ENCODE data around the gene ZNF622.
"Not testable (repeated sequence)": the region's sequence is repeated elsewhere in the genome, so short reads cannot be mapped to it uniquely, and the experiment has no call there.

The ZNF622 gene

GRCh38 chr5:16480821-16481538, 15.4 kb upstream of the ZNF622 start:
- DNase-seq (ENCODE audit: low read depth in 1 of 2, low spot score in 1 of 2) = no peak

DNA sequence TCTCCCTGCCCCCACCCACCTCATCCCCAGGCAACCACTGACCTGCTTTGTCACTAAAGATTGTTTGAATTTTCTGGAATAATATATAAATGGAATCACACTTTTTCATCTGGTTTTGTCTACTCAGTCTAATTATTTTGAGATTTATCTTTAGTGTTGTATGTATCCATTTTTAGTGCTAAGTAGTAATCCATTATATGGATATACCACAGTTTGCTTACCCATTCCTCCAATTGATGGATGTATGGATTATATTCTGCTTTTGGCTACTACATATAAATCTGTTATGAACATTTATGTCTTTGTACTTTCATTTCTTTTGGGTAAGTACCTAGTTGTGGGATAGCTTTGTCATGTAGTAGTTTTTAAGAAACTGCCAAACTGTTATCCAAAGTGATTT, 14.5 kb upstream of the ZNF622 start:
- no peak for DNase-seq (ENCODE audit: low read depth in 1 of 2, low spot score in 1 of 2)

- no peak for DNase-seq (ENCODE audit: low read depth in 1 of 2, low spot score in 1 of 2)
Observed at GRCh38 chr5:16477541-16477940, 11.9 kb upstream of the ZNF622 start.

- DNase-seq (ENCODE audit: low read depth in 1 of 2, low spot score in 1 of 2) = not testable (repeated sequence)
Observed at GRCh38 chr5:16476417-16476816, 10.8 kb upstream of the ZNF622 start.

DNA sequence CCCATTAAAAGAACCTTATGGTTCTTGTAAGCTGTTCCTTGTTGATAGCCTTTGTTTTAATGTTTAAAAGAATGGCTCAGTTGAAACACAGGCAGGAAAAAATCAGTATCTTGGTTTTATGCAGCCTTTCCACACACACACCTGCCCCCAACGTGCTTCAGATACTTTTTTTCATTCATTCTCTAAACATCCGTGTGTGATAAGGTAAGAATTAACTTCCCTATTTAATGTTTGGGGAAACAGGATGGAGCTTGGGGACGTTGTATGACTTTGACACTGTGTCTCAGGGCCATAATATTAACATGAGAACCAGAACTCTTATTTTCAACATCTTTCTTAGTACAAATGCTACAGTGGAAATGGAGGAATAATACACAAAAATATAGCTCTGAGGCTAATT, 5.8 kb upstream of the ZNF622 start:
- no peak for DNase-seq (ENCODE audit: low read depth in 1 of 2, low spot score in 1 of 2)

GRCh38 chr5:16467363-16468219, 2.0 kb upstream of the ZNF622 start:
- no peak for DNase-seq (ENCODE audit: low read depth in 1 of 2, low spot score in 1 of 2)

DNA sequence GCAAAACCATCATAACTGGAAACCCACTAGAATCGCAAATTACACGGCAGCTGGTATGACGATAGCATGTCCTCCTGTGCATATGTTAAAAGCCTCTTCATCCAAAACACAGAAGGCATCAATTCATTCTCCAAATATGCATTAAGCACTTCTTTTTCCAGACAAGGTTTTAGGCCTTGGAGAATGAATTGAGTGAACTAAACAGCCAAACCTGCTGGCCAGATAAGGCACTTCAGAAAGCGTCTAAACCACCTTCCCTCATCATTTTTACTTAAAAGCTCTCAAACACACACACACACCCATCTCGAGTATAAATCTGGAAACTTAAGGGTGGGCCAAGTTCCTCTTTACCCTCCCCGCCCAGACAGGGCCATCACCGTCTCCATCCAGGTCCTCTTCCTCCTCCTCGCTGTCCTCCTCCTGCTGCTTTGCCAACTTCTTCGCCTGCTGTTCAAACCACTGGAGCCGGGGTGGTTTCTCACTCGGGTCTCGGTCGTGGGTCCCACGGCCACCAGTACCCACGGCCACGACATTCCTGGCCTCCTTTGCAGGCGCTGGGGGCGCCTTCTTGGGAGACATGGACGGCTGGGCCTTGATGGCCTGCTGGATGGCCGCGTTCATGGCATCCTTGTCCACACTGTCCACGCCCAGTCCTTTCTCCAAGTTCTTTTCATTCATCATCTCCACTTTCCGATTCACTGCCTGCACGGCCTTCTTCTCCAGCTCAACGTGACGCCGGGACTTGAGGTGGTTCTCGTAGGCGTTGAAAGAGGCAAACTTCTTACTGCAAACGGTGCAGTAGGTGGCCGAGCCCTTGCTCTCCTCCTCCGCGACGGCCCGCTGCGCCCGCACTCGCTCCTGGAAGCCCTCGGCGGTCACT, 696 bp downstream of the ZNF622 start:
- no peak for DNase-seq (ENCODE audit: low read depth in 1 of 2, low spot score in 1 of 2)

GRCh38 chr5:16464231-16464630, 1.4 kb downstream of the ZNF622 start:
- no peak for DNase-seq (ENCODE audit: low read depth in 1 of 2, low spot score in 1 of 2)

DNA sequence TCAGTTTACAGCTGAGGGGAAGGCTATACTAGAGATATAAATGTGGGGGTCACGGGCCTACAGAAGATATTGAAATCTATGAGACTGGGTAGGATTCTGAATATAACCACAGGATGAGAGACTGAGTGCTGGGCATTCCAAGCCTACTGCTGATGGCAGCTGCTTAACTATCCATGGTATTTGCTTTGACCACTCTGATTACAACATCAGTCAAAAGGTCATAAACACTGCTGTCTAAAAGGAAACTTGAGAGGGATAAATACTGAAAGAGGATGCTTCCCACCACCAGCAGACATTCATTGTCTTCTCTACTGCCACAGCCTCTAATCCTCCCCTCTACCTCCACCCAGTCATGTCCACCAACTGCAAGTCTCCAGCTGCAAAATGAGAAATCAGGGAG, 3.8 kb downstream of the ZNF622 start:
- no peak for DNase-seq (ENCODE audit: low read depth in 1 of 2, low spot score in 1 of 2)

DNA sequence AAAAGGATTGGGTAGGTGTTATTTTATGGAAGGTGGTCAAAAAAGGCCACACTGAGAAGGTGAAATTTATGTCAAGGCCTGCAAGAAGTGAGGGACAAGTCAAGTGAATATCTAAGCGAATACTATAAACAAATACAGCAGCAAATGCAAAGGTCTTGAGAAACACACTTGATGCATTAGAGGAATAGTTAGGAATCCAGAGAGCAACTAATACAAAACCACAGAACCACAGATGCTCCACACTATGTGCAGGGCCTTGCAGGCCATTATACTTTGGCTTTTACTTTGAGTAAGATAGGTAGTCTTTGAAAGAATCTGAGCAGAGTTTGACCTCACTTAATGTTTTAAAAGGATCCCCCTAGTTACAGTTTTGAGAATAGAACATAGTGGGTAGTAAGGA, 4.6 kb downstream of the ZNF622 start:
- no peak for DNase-seq (ENCODE audit: low read depth in 1 of 2, low spot score in 1 of 2)

DNA sequence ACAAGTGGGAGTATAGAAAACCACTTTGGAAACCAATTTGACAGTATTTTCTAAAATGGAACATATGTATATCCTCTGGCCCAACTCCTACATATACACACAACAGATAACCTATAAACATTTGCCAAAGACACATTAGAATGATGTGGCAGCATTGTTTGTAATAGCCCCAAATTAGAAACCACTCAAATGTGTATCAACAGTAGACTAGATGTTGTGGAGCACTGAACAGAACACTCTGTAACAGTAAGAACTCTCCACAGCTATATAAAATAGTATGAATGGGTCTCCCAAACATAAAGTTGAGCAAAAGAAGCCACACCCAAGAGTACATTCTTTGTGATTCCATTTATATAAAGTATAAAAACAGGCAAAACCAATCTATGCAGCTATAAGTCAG, 6.1 kb downstream of the ZNF622 start:
- DNase-seq (ENCODE audit: low read depth in 1 of 2, low spot score in 1 of 2) = no peak

DNA sequence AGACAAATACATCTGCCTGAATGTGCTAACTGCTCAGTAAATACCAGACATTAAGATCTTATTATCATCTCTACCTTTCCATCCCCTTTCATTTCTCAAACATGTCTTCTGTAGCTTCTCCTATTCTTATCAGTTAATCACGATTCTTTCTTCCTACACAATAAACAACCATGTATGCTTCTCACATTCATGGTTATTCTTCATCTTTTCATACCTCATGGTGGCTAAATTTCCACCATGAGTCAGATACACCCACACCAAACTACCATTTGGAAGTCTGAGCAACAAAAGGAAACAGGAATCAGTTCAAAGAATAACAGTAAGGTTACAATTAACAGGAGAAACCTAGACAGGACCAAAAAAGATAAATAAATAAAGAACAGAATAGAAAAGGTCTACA, 7.7 kb downstream of the ZNF622 start:
- no peak for DNase-seq (ENCODE audit: low read depth in 1 of 2, low spot score in 1 of 2)

DNA sequence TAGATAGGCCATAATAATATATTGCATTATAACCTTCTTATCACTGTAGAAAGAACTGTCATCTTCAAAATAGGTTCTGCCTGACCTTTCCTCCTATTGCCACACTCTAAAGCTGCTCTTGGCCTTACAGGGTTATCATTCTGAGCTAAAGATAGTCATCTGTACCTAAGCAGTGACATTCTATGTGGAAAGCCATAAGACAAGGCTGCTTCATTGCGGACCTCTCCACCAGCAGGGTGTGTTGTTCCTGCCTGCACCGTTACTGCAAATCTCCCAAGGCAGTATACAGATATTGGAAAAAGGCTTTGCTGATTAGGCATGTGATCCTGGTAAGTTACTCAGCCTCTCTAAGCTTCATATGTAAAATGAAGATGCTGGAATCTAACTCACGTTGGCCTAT, 8.1 kb downstream of the ZNF622 start:
- DNase-seq (ENCODE audit: low read depth in 1 of 2, low spot score in 1 of 2) = no peak

DNA sequence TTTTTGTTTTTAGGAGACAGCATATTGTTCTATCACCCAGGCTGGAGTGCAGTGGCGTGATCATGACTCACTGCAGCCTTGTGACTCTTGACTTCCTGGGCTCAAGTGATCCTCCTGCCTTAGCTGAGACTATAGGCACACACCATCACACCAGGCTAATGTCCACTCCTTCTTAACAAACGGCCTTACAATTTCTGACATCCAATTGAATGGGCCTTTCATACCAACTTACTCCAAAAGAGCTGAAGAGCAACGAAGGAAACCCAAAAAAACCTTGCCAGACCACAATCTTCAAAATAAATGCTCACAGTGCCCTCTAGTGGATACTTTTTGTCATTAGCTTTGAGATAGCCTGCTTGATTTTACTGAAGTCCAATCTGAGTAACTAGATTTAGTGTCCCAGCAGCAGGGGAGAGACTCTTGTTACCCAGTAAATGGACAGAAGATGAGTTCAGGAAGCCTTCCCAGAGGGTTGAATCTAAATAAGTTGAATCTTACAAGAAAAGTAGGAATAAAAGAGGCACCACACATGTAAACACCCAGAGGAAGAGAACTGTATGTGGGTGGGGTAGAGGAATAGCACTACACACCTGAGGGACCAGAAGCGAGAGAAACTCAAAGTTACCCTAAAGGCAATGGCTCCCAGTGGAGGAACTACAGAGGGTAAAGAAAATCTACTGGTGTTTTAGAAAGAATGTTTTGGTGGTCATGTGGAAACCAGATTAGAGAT, 9.3 kb downstream of the ZNF622 start:
- no peak for DNase-seq (ENCODE audit: low read depth in 1 of 2, low spot score in 1 of 2)

- DNase-seq (ENCODE audit: low read depth in 1 of 2, low spot score in 1 of 2) = no peak
Observed at GRCh38 chr5:16455668-16456067, 9.9 kb downstream of the ZNF622 start.

GRCh38 chr5:16454686-16455085, 10.9 kb downstream of the ZNF622 start:
- DNase-seq (ENCODE audit: low read depth in 1 of 2, low spot score in 1 of 2) = no peak

DNA sequence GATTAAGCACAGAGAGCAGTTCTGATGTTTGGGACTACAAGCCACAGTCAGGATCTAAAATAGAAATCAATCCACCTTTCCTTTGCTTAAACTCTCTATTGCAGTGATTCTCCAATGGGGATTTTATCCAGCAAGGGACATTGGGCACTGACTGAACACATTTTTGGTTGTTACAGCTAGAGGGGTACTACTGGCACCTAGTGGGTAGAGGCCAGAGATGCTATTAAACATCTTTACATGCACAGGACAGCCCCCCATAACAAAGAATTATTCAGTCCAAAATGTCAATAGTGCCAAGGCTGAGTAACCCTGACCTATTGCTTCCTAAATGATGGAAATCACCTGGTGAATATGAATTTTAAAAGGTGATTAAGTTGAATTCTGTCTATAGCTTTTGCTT, 12.0 kb downstream of the ZNF622 start:
- DNase-seq (ENCODE audit: low read depth in 1 of 2, low spot score in 1 of 2) = no peak

- DNase-seq (ENCODE audit: low read depth in 1 of 2, low spot score in 1 of 2) = no peak
Observed at GRCh38 chr5:16450163-16450562, 15.4 kb downstream of the ZNF622 start.

DNA sequence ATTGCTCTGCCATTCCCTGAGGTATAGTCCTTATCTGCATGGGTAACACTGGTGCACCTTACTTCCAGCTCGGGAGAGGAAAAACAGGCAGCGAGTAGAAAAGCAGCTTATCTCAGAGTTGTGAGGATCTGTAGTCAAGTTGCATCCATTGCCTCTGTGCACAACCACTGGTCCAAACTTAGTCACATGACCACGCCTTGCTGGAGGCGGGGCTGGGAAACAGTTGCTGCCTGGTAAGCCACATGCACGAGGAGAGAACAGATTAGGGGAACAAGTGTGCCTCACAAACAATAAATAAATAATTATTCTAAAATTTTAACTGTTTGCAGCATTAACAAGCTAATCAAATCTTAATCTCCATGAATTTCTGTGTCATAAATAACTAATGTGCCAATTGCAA, 18.6 kb downstream of the ZNF622 start:
- DNase-seq (ENCODE audit: low read depth in 1 of 2, low spot score in 1 of 2) = no peak

DNA sequence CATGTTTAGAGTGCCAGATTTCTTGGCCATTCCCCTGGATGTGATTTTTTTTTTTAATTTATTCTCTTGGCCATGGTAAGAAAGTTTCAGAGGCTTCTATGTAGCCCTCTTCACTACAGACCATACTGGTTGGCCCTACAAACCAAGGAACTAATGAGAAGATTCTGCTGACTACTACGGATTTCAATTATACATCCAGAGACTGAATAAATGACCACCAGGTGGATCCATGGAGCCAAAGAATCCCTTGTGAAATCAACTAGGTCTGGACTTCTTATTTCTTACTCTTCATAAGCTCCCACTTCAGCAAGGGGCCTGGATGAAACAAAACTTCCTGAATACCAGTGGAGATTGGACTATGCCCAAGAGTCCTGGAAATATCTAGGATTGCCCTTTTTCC, 27.6 kb downstream of the ZNF622 start:
- DNase-seq (ENCODE audit: low read depth in 1 of 2, low spot score in 1 of 2) = no peak

DNA sequence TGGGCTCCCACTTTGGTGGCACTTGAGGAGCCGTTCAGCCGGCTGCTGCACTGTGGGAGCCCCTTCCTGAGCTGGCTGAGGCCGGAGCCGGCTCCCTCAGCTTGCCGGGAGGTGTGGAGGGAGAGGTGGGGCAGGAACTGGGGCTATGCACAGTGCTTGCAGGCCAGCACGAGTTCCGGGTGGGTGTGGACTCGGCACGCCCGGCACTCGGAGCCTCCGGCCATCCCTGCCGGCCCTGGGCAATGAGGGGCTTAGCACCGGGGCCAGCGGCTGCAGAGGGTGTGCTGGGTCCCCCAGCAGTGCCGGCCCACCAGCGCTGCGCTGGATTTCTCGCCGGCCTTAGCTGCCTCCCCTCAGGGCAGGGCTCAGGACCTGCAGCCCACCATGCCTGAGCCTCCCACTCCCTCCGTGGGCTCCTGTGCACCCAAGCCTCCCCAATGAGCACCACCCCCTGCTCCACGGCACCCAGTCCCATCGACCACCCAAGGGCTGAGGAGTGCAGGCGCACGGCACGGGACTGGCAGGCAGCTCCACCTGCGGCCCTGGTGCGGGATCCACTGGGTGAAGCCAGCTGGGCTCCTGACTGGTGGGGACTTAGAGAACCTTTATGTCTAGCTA, 29.4 kb downstream of the ZNF622 start:
- DNase-seq (ENCODE audit: low read depth in 1 of 2, low spot score in 1 of 2) = not testable (repeated sequence)

All from activated T-helper 1 cell treated with anti-CD3 and anti-CD28 coated beads, Interleukin-2, amount 50 U/mL, for 16 hours (primary cell).